ENCODE data around the gene MYH7.

GRCh38 chr14:23403139-23403438, 32.4 kb downstream of the MYH7 start:
- TF ChIP-seq CTCF (IDR thresholded peaks at IDR 0.05) (no peak), POLR2AphosphoS5 (IDR thresholded peaks at IDR 0.05) (no peak)
